H54 (cell line): ENCODE results near the gene SKIC8.
A peak's percentile ranks its signal among the peaks of the same experiment; 100 is the strongest.

ENCODE experiments used
- DNase-seq: peaks from one replicate; pipeline ENCODE4 v3.0.0; 2011; ENCODE audit warnings: low spot score, mixed read lengths; ENCODE audit not compliant: insufficient read length
- FAIRE-seq: peaks from 3 replicates; lab custom pipeline; 2011; peaks lifted over from hg19 to GRCh38; lab: Jason Lieb, UNC
- POLR2A ChIP-seq: IDR thresholded peaks from 2 replicates; pipeline ENCODE4 v1.6.1; 2011; ENCODE audit warnings: low read depth, mild to moderate bottlenecking, low read length

The SKIC8 gene

DNA sequence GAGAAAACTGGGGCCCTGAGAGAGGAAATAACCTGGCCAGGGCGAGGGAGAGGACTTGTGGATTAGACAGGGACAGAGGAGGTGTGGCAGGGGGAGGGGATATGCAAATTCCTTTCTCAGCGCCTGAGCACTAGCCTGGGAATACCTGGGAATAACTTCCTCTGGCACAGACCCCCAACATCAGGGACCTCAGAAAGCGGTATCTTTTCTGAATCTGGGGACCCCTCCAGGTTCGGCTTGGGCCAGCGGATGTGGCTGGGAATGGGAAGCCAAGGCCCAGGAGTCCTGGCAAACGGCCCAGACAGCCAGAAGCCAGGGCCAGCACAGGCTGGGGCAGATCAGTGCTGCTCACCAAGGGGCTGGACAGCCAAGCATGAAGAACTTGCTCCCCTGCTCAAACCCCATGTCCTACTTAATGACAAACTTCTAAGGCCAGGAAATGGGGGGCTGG lies 55.9 kb downstream of the SKIC8 start:
- FAIRE-seq = no peak
- peak; percentile 33 for DNase-seq

DNA sequence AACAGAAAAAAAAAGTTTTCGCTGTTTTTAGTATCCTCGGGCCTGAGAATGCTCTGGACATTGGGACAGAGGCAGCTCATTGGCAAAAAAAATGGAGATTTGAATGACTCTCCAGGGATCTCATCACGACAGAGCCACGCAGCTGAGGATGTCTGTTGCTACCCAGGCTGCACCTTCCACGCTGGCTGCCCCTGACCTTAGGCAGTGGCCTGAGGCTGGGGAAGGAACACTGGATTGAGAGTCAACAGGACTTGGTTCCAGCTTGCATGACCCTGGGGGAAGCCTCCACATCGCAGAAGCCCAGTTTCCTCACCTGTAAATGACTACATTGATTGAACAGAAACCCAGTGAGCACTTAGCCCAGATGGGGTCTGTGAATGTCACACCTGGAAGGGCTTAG lies 56.4 kb downstream of the SKIC8 start:
- FAIRE-seq = no peak
- no peak for TF ChIP-seq POLR2A

More for the DNA sequence above, 55.9 kb downstream of the SKIC8 start:
- no peak for TF ChIP-seq POLR2A

DNA sequence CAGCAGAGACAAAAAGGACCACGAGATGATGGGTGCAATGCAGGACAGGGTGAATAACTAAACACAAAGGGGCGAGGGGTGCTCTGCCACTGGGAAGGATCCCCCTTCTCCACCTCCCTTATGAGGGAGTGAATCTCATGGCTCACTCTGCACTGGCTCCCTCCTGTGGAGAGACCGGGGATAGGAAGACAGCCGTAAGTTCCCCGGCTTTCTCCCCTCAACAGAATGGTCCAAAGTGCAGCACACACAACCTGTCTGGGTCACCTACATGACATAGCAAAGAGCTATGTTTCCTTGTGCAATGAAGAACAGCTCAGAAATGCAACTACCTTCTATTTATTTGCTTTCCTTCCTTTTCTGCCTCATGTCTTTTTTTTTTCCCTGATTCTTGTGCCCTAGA lies 57.3 kb downstream of the SKIC8 start:
- no peak for FAIRE-seq
- DNase-seq = no peak
- TF ChIP-seq POLR2A = no peak

More for the DNA sequence above, 56.4 kb downstream of the SKIC8 start:
- DNase-seq = no peak

DNA sequence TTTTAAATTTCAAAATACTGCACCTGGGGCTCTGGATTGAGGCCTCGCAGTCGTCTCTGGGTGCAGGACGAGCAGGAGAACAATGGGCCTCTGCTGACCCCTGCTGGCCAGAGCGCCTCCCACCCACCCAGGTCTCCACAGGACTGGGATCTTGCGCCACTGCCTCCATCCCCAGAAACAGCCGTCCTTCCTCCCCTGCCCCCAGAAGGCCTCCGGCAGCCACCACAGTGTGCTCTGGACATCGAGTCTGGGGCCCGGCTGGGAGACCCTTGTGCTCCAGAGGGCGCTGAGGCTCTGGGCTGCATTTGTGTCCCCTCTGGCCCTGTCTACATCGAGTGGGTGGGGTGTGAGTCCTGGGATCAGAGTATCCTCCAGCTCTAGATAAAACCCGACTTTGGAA lies 58.4 kb downstream of the SKIC8 start:
- TF ChIP-seq POLR2A = no peak
- no peak for FAIRE-seq
- peak; percentile 64 for DNase-seq

DNA sequence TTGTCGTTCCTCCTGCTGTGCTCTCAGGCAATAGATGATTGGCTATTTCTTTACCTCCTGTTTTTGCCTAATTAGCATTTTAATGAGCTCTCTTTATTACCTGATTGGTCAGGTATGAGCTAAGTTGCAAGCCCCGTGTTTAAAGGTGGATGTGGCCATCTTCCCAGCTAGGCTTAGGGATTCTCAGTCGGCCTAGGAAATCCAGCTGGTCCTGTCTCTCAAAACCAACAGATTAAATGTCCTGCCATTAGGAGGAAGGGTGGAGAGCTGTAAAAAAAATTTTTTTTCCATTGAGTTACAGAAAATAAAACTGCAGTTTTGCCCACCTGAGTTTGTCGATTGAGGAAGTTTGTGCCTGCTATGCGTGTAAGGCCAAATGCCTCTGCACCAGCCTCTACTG lies 59.6 kb downstream of the SKIC8 start:
- no peak for TF ChIP-seq POLR2A
- DNase-seq (no peak), FAIRE-seq (no peak)

DNA sequence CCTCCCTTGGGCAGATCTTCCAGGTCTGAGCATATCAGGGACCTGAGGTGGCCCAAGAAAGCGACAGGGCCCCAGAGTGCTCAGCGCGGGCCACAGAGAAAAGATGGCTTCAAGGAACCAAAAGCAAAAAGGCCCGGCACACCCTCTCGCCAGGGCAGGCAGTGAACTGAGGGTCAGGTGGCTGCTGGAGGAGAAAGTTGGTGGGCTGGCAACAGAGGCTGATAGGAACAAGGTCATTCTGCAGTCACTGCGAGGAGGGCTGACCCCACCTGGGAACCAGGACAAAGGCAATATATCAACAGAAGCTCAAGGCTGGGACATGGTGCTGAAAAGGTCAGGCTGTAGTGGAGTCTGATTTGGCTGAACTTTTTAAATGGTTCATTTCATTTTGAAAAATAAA lies 62.3 kb downstream of the SKIC8 start:
- FAIRE-seq (no peak), DNase-seq (no peak)
- TF ChIP-seq POLR2A = no peak

DNA sequence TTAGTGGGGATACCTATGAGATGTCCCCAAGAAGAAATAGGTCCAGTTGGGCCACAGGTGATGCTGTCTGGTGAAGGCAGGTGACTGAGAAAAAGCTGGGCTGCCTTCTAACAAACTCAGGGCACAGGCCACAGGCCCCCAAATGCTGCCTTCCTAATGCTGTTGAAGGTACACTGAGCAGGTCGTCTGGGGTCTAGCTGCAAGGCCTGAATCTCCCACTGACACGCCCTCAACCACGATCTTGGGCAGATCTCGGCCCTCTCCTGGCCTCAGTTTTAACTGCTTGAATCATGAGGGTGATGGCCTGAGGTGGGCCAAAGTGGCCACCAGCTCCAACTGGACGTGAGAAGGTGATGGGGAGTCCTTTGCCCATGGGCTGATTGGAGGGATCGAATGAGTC lies 62.9 kb downstream of the SKIC8 start:
- FAIRE-seq = no peak
- DNase-seq = no peak
- no peak for TF ChIP-seq POLR2A

DNA sequence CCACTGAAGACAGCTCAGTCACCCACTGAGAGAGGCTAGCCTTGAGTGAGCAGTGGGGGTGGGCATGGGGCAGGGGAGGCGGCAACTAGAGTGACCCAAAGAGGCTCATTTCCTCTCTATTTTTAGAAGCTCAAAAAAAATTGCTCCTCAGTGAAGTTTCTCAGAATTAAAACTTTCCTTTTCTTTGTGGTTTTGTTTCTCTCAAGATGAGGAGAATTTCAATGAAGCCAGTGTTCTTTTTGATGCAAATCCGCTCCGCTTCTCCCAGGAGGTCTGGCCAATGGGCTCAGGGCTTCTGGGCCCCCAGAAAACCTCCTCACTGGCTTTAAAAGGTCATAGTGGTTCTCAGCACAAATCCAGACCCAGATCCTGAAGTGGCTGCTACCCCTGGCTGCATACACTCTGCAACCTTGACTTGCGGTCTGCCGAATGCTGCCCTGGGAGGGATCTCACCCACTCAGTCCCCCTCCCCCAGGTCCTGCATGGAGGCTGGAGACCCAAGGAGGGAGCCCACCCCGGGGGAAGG lies 64.8 kb downstream of the SKIC8 start, which contains the start of gene ACSBG1:
TSS of gene ACSBG1 (minus strand) at position 51 of the 526 bp plus-strand sequence. CDS start 64 bp downstream, outside the sequence.
- TF ChIP-seq POLR2A = no peak
- DNase-seq (no peak), FAIRE-seq (no peak)

DNA sequence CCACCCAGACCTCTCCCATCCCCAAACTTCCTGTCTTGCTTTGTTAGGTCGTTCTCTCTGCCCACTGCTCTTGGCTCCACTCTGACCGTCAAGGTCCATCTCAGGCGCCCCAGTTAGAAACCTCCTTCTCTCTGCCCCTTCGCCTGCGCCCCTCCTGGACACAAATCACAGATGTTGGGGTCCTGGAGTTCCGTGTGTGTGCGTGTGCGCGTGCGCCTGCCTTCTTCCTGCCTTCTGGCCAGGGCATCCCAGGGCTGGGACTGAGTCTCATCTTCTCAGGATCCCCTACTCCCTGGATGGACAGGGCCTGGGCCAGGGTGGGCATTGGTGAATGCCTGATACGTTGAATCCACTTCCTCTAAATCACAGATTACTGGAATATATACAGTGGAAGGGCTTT lies 65.9 kb downstream of the SKIC8 start:
- no peak for TF ChIP-seq POLR2A
- DNase-seq = no peak
- no peak for FAIRE-seq
